AG04449 (cell line): ENCODE measurements around the gene CPA5.

ENCODE experiments used
- CTCF ChIA-PET: fragments of 350-600 bp; formaldehyde crosslinking; extraction: SDS; loops from one replicate; lab custom pipeline; 2021; ENCODE audit warnings: antibody characterized with exemption; lab: Yijun Ruan, JAX
- POLR2A ChIA-PET: fragments of 400-600, 350-600 bp; formaldehyde crosslinking; extraction: SDS; loops from one replicate; lab custom pipeline; 2020; ENCODE audit warnings: antibody characterized with exemption, inconsistent platforms; lab: Yijun Ruan, JAX
- DNase-seq: peaks from one replicate; pipeline ENCODE4 v3.0.0-alpha.2; 2010; ENCODE audit warnings: low read depth, low spot score
- H3K4me3 ChIP-seq: 2 replicates; pipeline ENCODE4 v1.5.1; 2011; ENCODE audit warnings: low read depth, mild to moderate bottlenecking, control low read depth, low read length
- CTCF ChIP-seq: IDR thresholded peaks from one replicate; pipeline ENCODE4 v1.5.1; 2011; ENCODE audit warnings: mild to moderate bottlenecking, moderate library complexity, low read length, control low read depth, inconsistent platforms; ENCODE audit not compliant: insufficient read depth; ENCODE audit errors: missing control alignments

Gene CPA5

DNA sequence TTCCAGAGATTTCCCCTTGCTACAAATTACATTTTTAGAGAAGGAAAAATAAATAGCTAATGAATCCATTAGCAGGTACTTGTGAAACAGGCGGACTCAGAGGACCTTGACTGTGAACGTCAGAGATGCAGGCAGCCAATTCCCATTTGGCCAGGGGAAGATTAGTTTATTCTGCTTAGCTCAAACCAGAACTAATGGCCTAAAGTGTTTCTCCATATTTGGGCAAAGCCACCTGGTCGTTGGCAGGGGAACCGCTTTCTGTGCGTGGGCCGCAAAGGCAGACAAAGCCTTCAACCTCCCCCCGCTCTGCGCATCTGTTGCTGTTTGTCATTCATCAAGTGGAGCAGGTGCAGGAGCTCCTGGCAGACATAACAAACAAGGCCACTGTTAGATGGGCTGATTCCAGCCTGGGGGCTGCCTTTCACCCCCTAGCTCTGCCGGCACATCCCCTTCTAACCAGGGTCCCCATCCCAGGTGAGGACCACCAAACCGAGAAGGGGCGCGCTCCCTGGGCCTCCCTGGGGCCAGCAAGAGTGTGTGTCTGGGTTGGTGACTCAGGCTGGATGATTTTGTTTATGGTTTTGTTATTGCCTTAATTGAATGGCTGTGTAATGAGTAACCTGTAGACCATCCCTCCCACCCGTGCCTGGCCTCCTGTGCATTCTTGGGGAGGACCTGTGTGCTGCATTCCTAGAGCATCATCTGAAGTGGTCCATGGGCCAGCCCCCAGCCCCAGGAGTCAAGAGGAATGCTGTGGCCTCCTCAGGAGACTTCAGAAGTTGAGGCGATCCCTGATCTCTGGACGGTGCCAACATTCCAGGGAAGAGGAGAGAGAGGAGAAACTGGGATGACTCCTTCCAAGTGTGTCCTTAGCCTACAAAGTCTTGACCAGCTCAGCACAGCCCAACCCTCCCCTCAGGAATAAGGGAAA is 21.2 kb downstream of the CPA5 start:
- no peak for DNase-seq
- no peak overlapping the region for H3K4me3 ChIP-seq
- ChIA-PET CTCF (interaction anchor here (1.0 to 1.3 kb wide), 3 partner anchors 12 to 292 kb away, joined by 3 read pairs; no protein-coding TSS in a partner anchor), POLR2A (interaction anchor here (0.6 to 1.7 kb wide), 4 partner anchors 9 to 73 kb away, joined by 3 to 4 read pairs (median 4); partner anchors contain the start of gene CPA4)
- TF ChIP-seq CTCF, result no peak

DNA sequence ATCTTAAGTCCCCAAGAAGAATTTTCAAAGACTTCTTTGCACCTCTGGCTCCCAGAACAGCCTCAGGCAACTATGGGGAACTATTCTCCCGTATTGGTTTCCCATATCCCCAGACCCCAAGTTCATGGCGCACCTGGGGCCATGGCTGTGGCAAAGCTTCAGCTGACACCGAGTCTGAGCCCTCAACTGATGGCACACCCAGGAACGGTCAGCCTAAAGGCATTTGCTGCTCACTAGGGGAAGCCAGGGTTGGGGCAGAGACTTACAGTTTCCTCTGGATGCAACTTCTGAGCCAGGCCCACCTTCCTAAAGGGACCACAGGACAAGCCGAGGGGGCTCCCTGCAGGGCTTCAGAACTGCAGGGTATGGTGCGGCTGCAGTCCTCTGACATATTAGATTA is 21.9 kb downstream of the CPA5 start:
- H3K4me3 ChIP-seq, result no peak overlapping the region
- no peak for TF ChIP-seq CTCF
- CTCF ChIA-PET, result no interaction called here
- POLR2A ChIA-PET, result interaction anchor here (1.6 to 1.7 kb wide), 2 partner anchors 10 to 74 kb away, joined by 3 to 4 read pairs; no protein-coding TSS in a partner anchor
- no peak for DNase-seq

DNA sequence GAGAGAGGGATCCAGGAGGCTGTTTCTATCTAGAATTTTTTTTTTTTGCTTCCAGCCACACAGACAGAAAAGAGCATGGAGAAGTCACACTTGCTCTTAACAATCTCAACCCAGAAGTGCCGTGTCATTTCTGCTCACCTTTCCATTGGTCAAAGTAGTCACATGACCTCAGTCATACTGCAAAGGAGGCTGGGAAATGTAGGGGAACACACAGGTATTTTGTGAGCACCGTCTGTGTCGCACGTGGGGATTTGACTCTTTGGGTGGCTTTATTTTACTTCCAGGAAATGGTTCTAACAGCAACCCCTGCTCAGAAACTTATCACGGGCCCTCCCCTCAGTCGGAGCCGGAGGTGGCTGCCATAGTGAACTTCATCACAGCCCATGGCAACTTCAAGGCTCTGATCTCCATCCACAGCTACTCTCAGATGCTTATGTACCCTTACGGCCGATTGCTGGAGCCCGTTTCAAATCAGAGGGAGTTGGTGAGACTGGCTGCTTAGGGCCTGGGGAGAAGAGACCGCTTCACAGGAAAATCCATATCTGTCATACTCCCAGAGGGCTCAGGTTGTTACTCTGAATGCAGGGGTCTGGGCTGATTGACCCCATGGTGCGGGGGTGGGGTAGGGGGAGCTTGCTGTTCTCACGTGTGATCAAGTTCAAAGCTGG is 22.6 kb downstream of the CPA5 start:
- no peak overlapping the region for H3K4me3 ChIP-seq
- POLR2A ChIA-PET, result no interaction called here
- CTCF ChIA-PET, result interaction anchor here (0.8 kb wide), 1 partner anchor 122 kb away, joined by 3 read pairs; no protein-coding TSS in a partner anchor
- no peak for TF ChIP-seq CTCF
- DNase-seq, result no peak

DNA sequence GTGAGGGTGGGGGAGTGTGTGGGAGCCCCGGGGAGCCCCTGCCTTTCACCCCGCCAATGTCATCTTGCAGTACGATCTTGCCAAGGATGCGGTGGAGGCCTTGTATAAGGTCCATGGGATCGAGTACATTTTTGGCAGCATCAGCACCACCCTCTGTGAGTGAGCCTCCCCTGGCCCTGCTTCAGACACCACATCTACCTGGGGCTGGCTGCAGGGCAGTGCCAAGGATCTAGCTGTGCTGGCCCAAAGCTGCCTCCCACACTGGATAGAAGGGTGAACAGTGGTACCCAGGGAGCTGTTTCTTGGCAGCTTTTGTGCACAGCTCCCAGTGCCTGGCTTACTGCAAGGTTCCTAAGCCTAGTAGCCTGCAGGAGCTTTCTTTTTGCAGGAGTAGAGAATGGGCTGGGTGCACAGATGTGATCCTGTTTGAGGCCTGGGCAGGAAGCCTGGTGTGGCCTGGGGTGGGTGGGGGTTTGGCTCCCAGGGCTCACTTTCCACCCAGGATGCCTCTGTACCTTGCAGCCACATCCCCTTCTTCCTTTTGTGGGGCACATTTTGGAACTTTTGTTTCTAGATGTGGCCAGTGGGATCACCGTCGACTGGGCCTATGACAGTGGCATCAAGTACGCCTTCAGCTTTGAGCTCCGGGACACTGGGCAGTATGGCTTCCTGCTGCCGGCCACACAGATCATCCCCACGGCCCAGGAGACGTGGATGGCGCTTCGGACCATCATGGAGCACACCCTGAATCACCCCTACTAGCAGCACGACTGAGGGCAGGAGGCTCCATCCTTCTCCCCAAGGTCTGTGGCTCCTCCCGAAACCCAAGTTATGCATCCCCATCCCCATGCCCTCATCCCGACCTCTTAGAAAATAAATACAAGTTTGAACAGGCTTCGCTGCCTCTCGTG is 23.5 kb downstream of the CPA5 start:
- TF ChIP-seq CTCF, result no peak
- POLR2A ChIA-PET, result no interaction called here
- CTCF ChIA-PET, result interaction anchor here (0.8 kb wide), 1 partner anchor 122 kb away, joined by 3 read pairs; no protein-coding TSS in a partner anchor
- no peak overlapping the region for H3K4me3 ChIP-seq
- DNase-seq, result no peak

- ChIA-PET POLR2A (no interaction called here), CTCF (no interaction called here)
- DNase-seq, result no peak
- TF ChIP-seq CTCF, result no peak
- no peak overlapping the region for H3K4me3 ChIP-seq
These were observed 24.6 kb downstream of the CPA5 start for GRCh38 chr7:130369110-130369711.
